Smooth muscle cell (in vitro differentiated cells): ENCODE measurements around the gene SPATS2L. TPM values are rescaled to one million over a fixed set of nuclear protein-coding genes. Genes with fewer than 3 reads are reported as not detected.

Experiments used
- DNase-seq: peaks from one replicate; lab custom pipeline; 2025; ENCODE audit not compliant: unreplicated experiment; lab: John Stamatoyannopoulos, UW
- H2AFZ ChIP-seq: fragments of 200-600 bp; sonication (generic); 2 replicates; pipeline ENCODE4 v1.6.0; 2016; ENCODE audit warnings: antibody characterized with exemption, low read depth, mild to moderate bottlenecking
- H3F3A ChIP-seq: fragments of 200-600 bp; sonication (generic); 2 replicates; pipeline ENCODE4 v1.6.0; 2017; ENCODE audit warnings: antibody characterized with exemption, low read depth
- H3K27ac ChIP-seq: fragments of 200-600 bp; sonication (generic); 2 replicates; pipeline ENCODE4 v1.5.1; 2016; ENCODE audit warnings: low read depth, mild to moderate bottlenecking
- H3K27me3 ChIP-seq: fragments of 200-600 bp; sonication (generic); 2 replicates; pipeline ENCODE4 v1.6.1; 2016; ENCODE audit warnings: low read depth, mild to moderate bottlenecking
- H3K36me3 ChIP-seq: fragments of 200-600 bp; sonication (generic); 2 replicates; pipeline ENCODE4 v1.5.1; 2016; ENCODE audit warnings: low read depth
- H3K4me1 ChIP-seq: fragments of 200-600 bp; sonication (generic); 2 replicates; pipeline ENCODE4 v1.5.1; 2016; ENCODE audit warnings: low read depth
- H3K4me2 ChIP-seq: fragments of 200-600 bp; sonication (generic); 2 replicates; pipeline ENCODE4 v1.6.0; 2016; ENCODE audit warnings: mild to moderate bottlenecking
- H3K4me3 ChIP-seq: fragments of 200-600 bp; sonication (generic); 2 replicates; pipeline ENCODE4 v1.5.1; 2016; ENCODE audit warnings: mild to moderate bottlenecking
- H3K79me2 ChIP-seq: fragments of 200-600 bp; sonication (generic); 2 replicates; pipeline ENCODE4 v1.6.0; 2016; ENCODE audit warnings: low read depth, mild to moderate bottlenecking
- H3K9ac ChIP-seq: fragments of 200-600 bp; sonication (generic); 2 replicates; pipeline ENCODE4 v1.6.0; 2016; ENCODE audit warnings: low read depth
- H3K9me3 ChIP-seq: fragments of 200-600 bp; sonication (generic); replicated peaks from 2 replicates; pipeline ENCODE4 v1.5.1; 2016; ENCODE audit warnings: low read depth
- H4K20me1 ChIP-seq: fragments of 200-600 bp; sonication (generic); 2 replicates; pipeline ENCODE4 v1.6.0; 2016; ENCODE audit warnings: low read depth
- CTCF ChIP-seq: fragments of 200-600 bp; sonication (generic); IDR thresholded peaks from 2 replicates; pipeline ENCODE4 v1.5.1; 2017; ENCODE audit warnings: borderline replicate concordance, mild to moderate bottlenecking, antibody characterized with exemption; ENCODE audit not compliant: insufficient read depth, poor library complexity, severe bottlenecking
- WGBS: methylation state at CpG from one replicate; pipeline ENCODE4 v1.1.7; 2016; ENCODE audit warnings: low lambda C conversion rate; 5-methylcytosine and 5-hydroxymethylcytosine counted together
- polyA plus RNA-seq: library from polyadenylated mRNA; unstranded; fragments of >200 nt; fragmentation: Nextera tagmentation; extraction: Ambion mirVana; gene quantifications from 2 replicates; pipeline ENCODE4 v1.2.1, GENCODE V29; 2016
- total RNA-seq: library from RNA; depleted of rRNA; stranded (reverse); fragments of >200 nt; gene quantifications from 2 replicates; pipeline ENCODE4 v1.2.3, GENCODE V29; 2014

Gene SPATS2L
- total and polyA plus RNA-seq, 2 experiments from 2014 or later, result 356 to 432 TPM

- Histone ChIP-seq H3K79me2 (peaks cover 23% of the 10 kb centered on the region), H3K27ac (peak overlapping the region; percentile 77), H4K20me1 (no peaks in the 10 kb centered on the region), H3K9ac (peak overlapping the region; percentile 7), H3K4me2 (peak overlapping the region; percentile 32), H3K9me3 (no peaks in the 10 kb centered on the region), H3K36me3 (no peaks in the 10 kb centered on the region), H2AFZ (no peak overlapping the region), H3K27me3 (no peaks in the 10 kb centered on the region), H3K4me1 (peaks cover 5% of the 10 kb centered on the region), H3F3A (peaks cover 7% of the 10 kb centered on the region), H3K4me3 (no peak overlapping the region)
- DNase-seq, result no peak
- no peak for TF ChIP-seq CTCF
- 71% methylated on average over 3 of the region's 3 CpGs for WGBS
Measured at GRCh38 chr2:200301953-200302858, 4.3 kb upstream of the SPATS2L start.

- Histone ChIP-seq H3F3A (peaks cover 7% of the 10 kb centered on the region), H3K27me3 (no peaks in the 10 kb centered on the region), H3K4me1 (peaks cover 9% of the 10 kb centered on the region), H3K9ac (no peak overlapping the region), H3K9me3 (no peaks in the 10 kb centered on the region), H3K27ac (peak overlapping the region; percentile 77), H3K4me3 (no peak overlapping the region), H3K36me3 (no peaks in the 10 kb centered on the region), H3K4me2 (peak overlapping the region; percentile 32), H3K79me2 (peaks cover 32% of the 10 kb centered on the region), H4K20me1 (peaks cover 1% of the 10 kb centered on the region), H2AFZ (no peak overlapping the region)
- TF ChIP-seq CTCF, result no peak
- DNase-seq, result no peak
- WGBS, result 80% methylated on average over 9 of the region's 9 CpGs
Measured at GRCh38 chr2:200302940-200303727, 3.4 kb upstream of the SPATS2L start.

GRCh38 chr2:200305797-200306195, 697 bp upstream of the SPATS2L start:
- Histone ChIP-seq H3K79me2 (peaks cover 59% of the 10 kb centered on the region), H3K4me3 (peak overlapping the region; percentile 89), H3K4me2 (peak overlapping the region; percentile 98), H3K9ac (peak overlapping the region; percentile 84), H4K20me1 (peaks cover 25% of the 10 kb centered on the region), H3K27ac (peak overlapping the region; percentile 92), H3K9me3 (no peaks in the 10 kb centered on the region), H2AFZ (peak overlapping the region; percentile 93), H3F3A (peaks cover 12% of the 10 kb centered on the region), H3K36me3 (no peaks in the 10 kb centered on the region), H3K4me1 (peaks cover 31% of the 10 kb centered on the region), H3K27me3 (no peaks in the 10 kb centered on the region)
- WGBS, result 1% methylated on average over 14 of the region's 14 CpGs
- peak; percentile 32 for DNase-seq
- no peak for TF ChIP-seq CTCF
